Measurements from ENCODE around the gene NLK. TPM values are rescaled to one million over a fixed set of nuclear protein-coding genes. Genes with fewer than 3 reads are reported as not detected.
"Not testable (repeated sequence)": the region's sequence is repeated elsewhere in the genome, so short reads cannot be mapped to it uniquely, and the experiment has no call there.

NLK gene
- total RNA-seq, 1 experiment from 2014 or later = 12.8 TPM

DNA sequence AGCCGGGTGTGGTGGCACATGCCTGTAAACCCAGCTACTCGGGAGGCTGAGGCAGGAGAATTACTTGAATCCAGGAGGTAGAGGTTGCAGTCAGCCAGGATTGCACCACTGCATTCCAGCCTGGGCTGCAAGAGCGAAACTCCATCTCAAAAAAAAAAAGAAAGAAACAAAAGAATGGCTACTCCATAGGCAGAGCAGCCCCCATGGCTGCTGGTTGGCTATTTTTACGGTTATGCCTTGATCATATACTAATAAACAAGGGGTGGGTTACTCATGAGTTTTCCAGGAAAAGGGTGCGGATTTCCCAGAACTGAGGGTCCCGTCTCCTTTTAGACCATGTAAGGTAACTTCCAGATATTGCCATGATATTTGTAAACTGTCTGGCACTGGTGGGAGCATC lies 200.3 kb downstream of the NLK start:
- H3K9me3 ChIP-seq (ENCODE audit: control insufficient read depth in 1 of 2, insufficient read depth in 1 of 2, low read depth in 1 of 2, low read length in 2 of 2) = no peaks in the 10 kb centered on the region
- no peaks in the 10 kb centered on the region for H3K36me3 ChIP-seq (ENCODE audit: control insufficient read depth in 1 of 2, insufficient read depth in 2 of 2, low read length in 2 of 2)
- no peak overlapping the region for H3K4me2 ChIP-seq (ENCODE audit: low read length)
- H3K27ac ChIP-seq (ENCODE audit: low read depth, low read length) = no peak overlapping the region
- no peaks in the 10 kb centered on the region for H3K79me2 ChIP-seq (ENCODE audit: insufficient read depth, low read length)
- H2AFZ ChIP-seq (ENCODE audit: low read depth, low read length, poor library complexity, severe bottlenecking) = no peak overlapping the region
- H3K9me2 ChIP-seq (ENCODE audit: insufficient read depth) = no peaks in the 10 kb centered on the region
- H4K20me1 ChIP-seq (ENCODE audit: insufficient read depth) = no peaks in the 10 kb centered on the region
- H3K4me3 ChIP-seq (replicated peaks in 1 of 2; ENCODE audit: low read depth in 1 of 2, low read length in 2 of 2) = no peak overlapping the region
- no peaks in the 10 kb centered on the region for H3K27me3 ChIP-seq (ENCODE audit: insufficient read depth, low read length)
- no peak overlapping the region for H3K9ac ChIP-seq (ENCODE audit: low read length)
- BruUV-seq (replicated peaks) = no TSS peak
- ChIA-PET POLR2A (no interaction called here), RAD21 (ENCODE audit: low non-redundant PET in 1 of 2, low total read pairs in 2 of 2, uncharacterized antibody in 2 of 2, unreplicated experiment in 2 of 2) (no interaction called here), CTCF (no interaction called here)
- TF ChIP-seq POLR2AphosphoS5 (IDR thresholded peaks at IDR 0.05; ENCODE audit: low read depth, low read length) (no peak), EZH2phosphoT487 (IDR thresholded peaks at IDR 0.05; ENCODE audit: borderline replicate concordance) (no peak), FOSL1 (IDR thresholded peaks at IDR 0.05; ENCODE audit: low read depth) (no peak), ZNF274 (IDR thresholded peaks at IDR 0.05; ENCODE audit: low read depth, low read length) (no peak), RAD21 (IDR thresholded peaks at IDR 0.05; ENCODE audit: low read depth) (no peak), SIN3A (IDR thresholded peaks at IDR 0.05; ENCODE audit: low read depth) (no peak), SRF (IDR thresholded peaks at IDR 0.05; ENCODE audit: low read depth) (no peak), CBX3 (IDR thresholded peaks at IDR 0.05; ENCODE audit: low read depth) (no peak)
- TF ChIP-seq, protein P1, sequence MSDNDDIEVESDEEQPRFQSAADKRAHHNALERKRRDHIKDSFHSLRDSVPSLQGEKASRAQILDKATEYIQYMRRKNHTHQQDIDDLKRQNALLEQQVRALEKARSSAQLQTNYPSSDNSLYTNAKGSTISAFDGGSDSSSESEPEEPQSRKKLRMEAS (IDR thresholded peaks at IDR 0.05) = no peak
- ATAC-seq (no peak), DNase-seq (ENCODE audit: low read depth, low spot score) (no peak)
- intact Hi-C loops (cut with micrococcal nuclease) = no loop called here
- no peaks in the 10 kb centered on the region for H3K4me1 ChIP-seq (ENCODE audit: control insufficient read depth in 1 of 2, insufficient read depth in 2 of 2, low read length in 2 of 2)

DNA sequence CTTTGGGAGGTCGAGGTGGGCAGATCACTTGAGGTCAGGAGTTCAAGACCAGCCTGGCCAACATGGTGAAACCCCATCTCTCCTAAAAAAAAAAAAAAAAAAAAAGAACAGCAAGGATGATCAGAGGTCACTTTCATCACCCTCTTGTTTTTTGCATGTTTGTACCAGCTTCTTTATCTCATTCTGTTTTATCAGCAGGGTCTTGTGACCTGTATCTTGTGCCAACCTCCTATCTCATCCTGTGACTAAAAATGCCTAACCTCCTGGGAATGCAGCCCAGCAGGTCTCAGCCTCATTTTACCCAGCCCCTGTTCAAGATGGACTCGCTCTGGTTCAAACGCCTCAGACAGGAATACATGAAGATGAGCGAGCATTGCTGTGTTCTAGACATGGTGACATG lies 200.8 kb downstream of the NLK start:
- H3K4me2 ChIP-seq (ENCODE audit: low read length); intact Hi-C loops (cut with micrococcal nuclease); H2AFZ ChIP-seq (ENCODE audit: low read depth, low read length, poor library complexity, severe bottlenecking); H3K4me1 ChIP-seq (ENCODE audit: control insufficient read depth in 1 of 2, insufficient read depth in 2 of 2, low read length in 2 of 2); H3K36me3 ChIP-seq (ENCODE audit: control insufficient read depth in 1 of 2, insufficient read depth in 2 of 2, low read length in 2 of 2); H4K20me1 ChIP-seq (ENCODE audit: insufficient read depth); POLR2A ChIA-PET; H3K27me3 ChIP-seq (ENCODE audit: insufficient read depth, low read length); H3K9me3 ChIP-seq (ENCODE audit: control insufficient read depth in 1 of 2, insufficient read depth in 1 of 2, low read depth in 1 of 2, low read length in 2 of 2); H3K4me3 ChIP-seq (replicated peaks in 1 of 2; ENCODE audit: low read depth in 1 of 2, low read length in 2 of 2); RAD21 ChIA-PET (ENCODE audit: low non-redundant PET in 1 of 2, low total read pairs in 2 of 2, uncharacterized antibody in 2 of 2, unreplicated experiment in 2 of 2); H3K79me2 ChIP-seq (ENCODE audit: insufficient read depth, low read length); ATAC-seq; H3K9ac ChIP-seq (ENCODE audit: low read length); BruUV-seq (replicated peaks); H3K27ac ChIP-seq (ENCODE audit: low read depth, low read length); DNase-seq (ENCODE audit: low read depth, low spot score); H3K9me2 ChIP-seq (ENCODE audit: insufficient read depth): not testable (repeated sequence)
- CTCF ChIA-PET = interaction anchor here (1.6 kb wide), 1 partner anchor 10 kb away, joined by 3 read pairs; no protein-coding TSS in a partner anchor

All from HCT116 (cell line).